Gastroesophageal sphincter (tissue), 3 donors: Measurements from ENCODE around the gene PTPRN2.

Experiments used
- CTCF ChIP-seq, 4 experiments: fragments of 200-600 bp in 2 of 4; fragments of 450-650 bp in 2 of 4; sonication (generic) in 1 of 4; IDR thresholded peaks; one replicate each; pipeline ENCODE4 v1.5.1; 2017 to 2019; ENCODE audit warnings: antibody characterized with exemption in 4 of 4, mild to moderate bottlenecking in 2 of 4, moderate library complexity in 2 of 4
- EP300 ChIP-seq: sonication (generic); formaldehyde crosslinking; IDR thresholded peaks from one replicate; pipeline ENCODE4 v1.6.1; 2017; ENCODE audit warnings: antibody characterized with exemption, mild to moderate bottlenecking
- POLR2A ChIP-seq, 2 donors: fragments of 450-650 bp; IDR thresholded peaks; one replicate each; pipeline ENCODE4 v1.6.1; 2017; ENCODE audit warnings: antibody characterized with exemption in 2 of 2, mild to moderate bottlenecking in 2 of 2, moderate library complexity in 1 of 2
- POLR2AphosphoS5 ChIP-seq: sonication (generic); formaldehyde crosslinking; IDR thresholded peaks from one replicate; pipeline ENCODE4 v1.6.1; 2017; ENCODE audit warnings: antibody characterized with exemption

DNA sequence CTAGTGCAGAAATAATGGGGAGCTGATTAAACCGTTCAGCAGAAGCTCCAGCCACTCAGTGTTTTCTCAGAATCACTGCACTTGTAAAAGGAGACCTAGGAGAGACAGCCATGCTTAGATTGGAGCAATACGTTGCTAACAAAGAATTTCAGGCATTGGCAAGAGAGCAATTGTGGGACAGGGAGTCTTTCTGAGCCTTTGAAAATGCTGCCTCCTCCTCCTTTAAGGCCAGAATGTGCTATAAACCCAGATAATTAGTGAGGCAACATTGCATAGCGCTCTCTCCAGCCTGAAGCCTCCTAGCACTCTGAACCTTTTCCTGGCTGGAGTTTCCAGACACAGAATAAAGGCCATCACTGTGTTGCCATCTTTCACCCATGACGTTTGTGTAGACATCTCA lies 18.5 kb upstream of the PTPRN2 start:
- TF ChIP-seq CTCF (IDR thresholded peaks at IDR 0.05) = no peak
- no peak for TF ChIP-seq POLR2AphosphoS5
- no peak for TF ChIP-seq POLR2A (IDR thresholded peaks at IDR 0.05)
- TF ChIP-seq EP300 = no peak
